ENCODE results near the gene PFN4. TPM values are rescaled to one million over a fixed set of nuclear protein-coding genes. Genes with fewer than 3 reads are reported as not detected.

PFN4 gene
- polyA plus RNA-seq, 1 of the 3 experiments (the other 2 are of a cell fraction): 0.61 TPM

DNA sequence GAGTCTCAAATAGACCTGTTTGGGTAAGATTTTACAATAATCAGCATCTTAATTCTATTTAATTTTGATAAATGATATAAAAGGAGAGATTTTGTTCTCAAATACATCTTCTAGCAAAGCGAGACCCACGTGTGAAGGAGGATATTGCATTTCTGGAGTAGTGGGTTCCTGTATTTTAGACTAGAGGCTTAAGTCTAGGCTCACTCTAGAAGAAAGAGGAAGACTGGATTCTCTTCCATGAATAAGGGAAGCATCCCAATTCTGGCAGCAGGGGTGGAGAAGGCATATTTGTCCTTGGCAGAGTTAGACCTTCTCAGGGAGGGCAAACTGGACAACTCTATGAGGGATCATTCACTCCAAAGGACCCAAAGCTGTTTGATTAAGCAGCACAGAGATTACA lies 40.5 kb upstream of the PFN4 start:
- no peak overlapping the region for H3K9ac ChIP-seq
- POLR2A ChIA-PET: interaction anchor here (1.0 kb wide), 1 partner anchor 79 kb away, joined by 3 read pairs; no protein-coding TSS in a partner anchor
- WGBS (ENCODE audit: low lambda C conversion rate): 78% methylated on average over 2 of the region's 2 CpGs

More for the DNA sequence above, 40.5 kb upstream of the PFN4 start:
- TF ChIP-seq, protein P1, sequence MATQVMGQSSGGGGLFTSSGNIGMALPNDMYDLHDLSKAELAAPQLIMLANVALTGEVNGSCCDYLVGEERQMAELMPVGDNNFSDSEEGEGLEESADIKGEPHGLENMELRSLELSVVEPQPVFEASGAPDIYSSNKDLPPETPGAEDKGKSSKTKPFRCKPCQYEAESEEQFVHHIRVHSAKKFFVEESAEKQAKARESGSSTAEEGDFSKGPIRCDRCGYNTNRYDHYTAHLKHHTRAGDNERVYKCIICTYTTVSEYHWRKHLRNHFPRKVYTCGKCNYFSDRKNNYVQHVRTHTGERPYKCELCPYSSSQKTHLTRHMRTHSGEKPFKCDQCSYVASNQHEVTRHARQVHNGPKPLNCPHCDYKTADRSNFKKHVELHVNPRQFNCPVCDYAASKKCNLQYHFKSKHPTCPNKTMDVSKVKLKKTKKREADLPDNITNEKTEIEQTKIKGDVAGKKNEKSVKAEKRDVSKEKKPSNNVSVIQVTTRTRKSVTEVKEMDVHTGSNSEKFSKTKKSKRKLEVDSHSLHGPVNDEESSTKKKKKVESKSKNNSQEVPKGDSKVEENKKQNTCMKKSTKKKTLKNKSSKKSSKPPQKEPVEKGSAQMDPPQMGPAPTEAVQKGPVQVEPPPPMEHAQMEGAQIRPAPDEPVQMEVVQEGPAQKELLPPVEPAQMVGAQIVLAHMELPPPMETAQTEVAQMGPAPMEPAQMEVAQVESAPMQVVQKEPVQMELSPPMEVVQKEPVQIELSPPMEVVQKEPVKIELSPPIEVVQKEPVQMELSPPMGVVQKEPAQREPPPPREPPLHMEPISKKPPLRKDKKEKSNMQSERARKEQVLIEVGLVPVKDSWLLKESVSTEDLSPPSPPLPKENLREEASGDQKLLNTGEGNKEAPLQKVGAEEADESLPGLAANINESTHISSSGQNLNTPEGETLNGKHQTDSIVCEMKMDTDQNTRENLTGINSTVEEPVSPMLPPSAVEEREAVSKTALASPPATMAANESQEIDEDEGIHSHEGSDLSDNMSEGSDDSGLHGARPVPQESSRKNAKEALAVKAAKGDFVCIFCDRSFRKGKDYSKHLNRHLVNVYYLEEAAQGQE (IDR thresholded peaks at IDR 0.05; ENCODE audit: low read depth, low read length): no peak
- TF ChIP-seq FOXJ3 (CRISPR knock-in tag; IDR thresholded peaks at IDR 0.05) (no peak), JUND (IDR thresholded peaks at IDR 0.05) (no peak), RAD21 (IDR thresholded peaks at IDR 0.05; ENCODE audit: low read length) (no peak), NRF1 (IDR thresholded peaks at IDR 0.05; ENCODE audit: low read depth, low read length) (no peak), POLR2AphosphoS5 (IDR thresholded peaks at IDR 0.05; ENCODE audit: low read depth, low read length) (no peak), MXI1 (IDR thresholded peaks at IDR 0.05; ENCODE audit: low read depth, low read length) (no peak), GATA2 (CRISPR knock-in tag; IDR thresholded peaks at IDR 0.05) (no peak), ELF1 (IDR thresholded peaks at IDR 0.05) (no peak), NFIC (IDR thresholded peaks at IDR 0.05; ENCODE audit: borderline replicate concordance) (no peak), RCOR1 (IDR thresholded peaks at IDR 0.05; ENCODE audit: low read length) (no peak)
- TF ChIP-seq, protein P2, sequence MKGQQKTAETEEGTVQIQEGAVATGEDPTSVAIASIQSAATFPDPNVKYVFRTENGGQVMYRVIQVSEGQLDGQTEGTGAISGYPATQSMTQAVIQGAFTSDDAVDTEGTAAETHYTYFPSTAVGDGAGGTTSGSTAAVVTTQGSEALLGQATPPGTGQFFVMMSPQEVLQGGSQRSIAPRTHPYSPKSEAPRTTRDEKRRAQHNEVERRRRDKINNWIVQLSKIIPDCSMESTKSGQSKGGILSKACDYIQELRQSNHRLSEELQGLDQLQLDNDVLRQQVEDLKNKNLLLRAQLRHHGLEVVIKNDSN (IDR thresholded peaks at IDR 0.05; ENCODE audit: borderline replicate concordance, low read depth): no peak
- TF ChIP-seq, protein P3, sequence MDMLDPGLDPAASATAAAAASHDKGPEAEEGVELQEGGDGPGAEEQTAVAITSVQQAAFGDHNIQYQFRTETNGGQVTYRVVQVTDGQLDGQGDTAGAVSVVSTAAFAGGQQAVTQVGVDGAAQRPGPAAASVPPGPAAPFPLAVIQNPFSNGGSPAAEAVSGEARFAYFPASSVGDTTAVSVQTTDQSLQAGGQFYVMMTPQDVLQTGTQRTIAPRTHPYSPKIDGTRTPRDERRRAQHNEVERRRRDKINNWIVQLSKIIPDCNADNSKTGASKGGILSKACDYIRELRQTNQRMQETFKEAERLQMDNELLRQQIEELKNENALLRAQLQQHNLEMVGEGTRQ (IDR thresholded peaks at IDR 0.05; ENCODE audit: borderline replicate concordance, low read depth, low read length): no peak
- TF ChIP-seq, protein P4, sequence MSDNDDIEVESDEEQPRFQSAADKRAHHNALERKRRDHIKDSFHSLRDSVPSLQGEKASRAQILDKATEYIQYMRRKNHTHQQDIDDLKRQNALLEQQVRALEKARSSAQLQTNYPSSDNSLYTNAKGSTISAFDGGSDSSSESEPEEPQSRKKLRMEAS (IDR thresholded peaks at IDR 0.05; ENCODE audit: low read depth): no peak
- TF ChIP-seq, protein P5, sequence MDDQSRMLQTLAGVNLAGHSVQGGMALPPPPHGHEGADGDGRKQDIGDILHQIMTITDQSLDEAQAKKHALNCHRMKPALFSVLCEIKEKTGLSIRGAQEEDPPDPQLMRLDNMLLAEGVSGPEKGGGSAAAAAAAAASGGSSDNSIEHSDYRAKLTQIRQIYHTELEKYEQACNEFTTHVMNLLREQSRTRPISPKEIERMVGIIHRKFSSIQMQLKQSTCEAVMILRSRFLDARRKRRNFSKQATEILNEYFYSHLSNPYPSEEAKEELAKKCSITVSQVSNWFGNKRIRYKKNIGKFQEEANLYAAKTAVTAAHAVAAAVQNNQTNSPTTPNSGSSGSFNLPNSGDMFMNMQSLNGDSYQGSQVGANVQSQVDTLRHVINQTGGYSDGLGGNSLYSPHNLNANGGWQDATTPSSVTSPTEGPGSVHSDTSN (IDR thresholded peaks at IDR 0.05): no peak
- TF ChIP-seq, protein P6, sequence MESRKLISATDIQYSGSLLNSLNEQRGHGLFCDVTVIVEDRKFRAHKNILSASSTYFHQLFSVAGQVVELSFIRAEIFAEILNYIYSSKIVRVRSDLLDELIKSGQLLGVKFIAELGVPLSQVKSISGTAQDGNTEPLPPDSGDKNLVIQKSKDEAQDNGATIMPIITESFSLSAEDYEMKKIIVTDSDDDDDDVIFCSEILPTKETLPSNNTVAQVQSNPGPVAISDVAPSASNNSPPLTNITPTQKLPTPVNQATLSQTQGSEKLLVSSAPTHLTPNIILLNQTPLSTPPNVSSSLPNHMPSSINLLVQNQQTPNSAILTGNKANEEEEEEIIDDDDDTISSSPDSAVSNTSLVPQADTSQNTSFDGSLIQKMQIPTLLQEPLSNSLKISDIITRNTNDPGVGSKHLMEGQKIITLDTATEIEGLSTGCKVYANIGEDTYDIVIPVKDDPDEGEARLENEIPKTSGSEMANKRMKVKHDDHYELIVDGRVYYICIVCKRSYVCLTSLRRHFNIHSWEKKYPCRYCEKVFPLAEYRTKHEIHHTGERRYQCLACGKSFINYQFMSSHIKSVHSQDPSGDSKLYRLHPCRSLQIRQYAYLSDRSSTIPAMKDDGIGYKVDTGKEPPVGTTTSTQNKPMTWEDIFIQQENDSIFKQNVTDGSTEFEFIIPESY (IDR thresholded peaks at IDR 0.05; ENCODE audit: borderline replicate concordance, low read depth): no peak
- Histone ChIP-seq H3K27me3 (ENCODE audit: insufficient read depth) (no peaks in the 10 kb centered on the region), H3K79me2 (ENCODE audit: insufficient read depth) (no peaks in the 10 kb centered on the region), H3K4me2 (no peak overlapping the region), H3F3A (replicated peaks; ENCODE audit: insufficient read depth) (no peaks in the 10 kb centered on the region), H2AFZ (ENCODE audit: low read depth) (no peak overlapping the region), H3K36me3 (replicated peaks in 1 of 2; ENCODE audit: control insufficient read depth in 1 of 2, insufficient read depth in 2 of 2, low read length in 1 of 2) (peaks cover 0 to 4% of the 10 kb centered on the region in 2 experiments), H3K9me2 (no peaks in the 10 kb centered on the region), H3K4me3 (ENCODE audit: low read depth in 2 of 2, low read length in 1 of 2) (no peak overlapping the region), H3K9me3 (no peaks in the 10 kb centered on the region), H3K4me1 (ENCODE audit: control insufficient read depth in 1 of 2, insufficient read depth in 2 of 2, low read depth in 1 of 2, low read length in 1 of 2) (no peaks in the 10 kb centered on the region), H3K27ac (ENCODE audit: low read depth in 2 of 2, low read length in 1 of 2) (no peak overlapping the region), H4K20me1 (ENCODE audit: insufficient read depth) (no peaks in the 10 kb centered on the region)
- CTCF ChIA-PET: interaction anchor here (0.6 to 1.4 kb wide), 5 partner anchors 10 to 158 kb away, joined by 3 to 7 read pairs (median 3); no protein-coding TSS in a partner anchor
- DNase-seq: no peak

Measured in SK-N-SH (cell line).